ENCODE results near the gene ZDHHC22.
A peak's percentile ranks its signal among the peaks of the same experiment; 100 is the strongest.

ZDHHC22 gene

DNA sequence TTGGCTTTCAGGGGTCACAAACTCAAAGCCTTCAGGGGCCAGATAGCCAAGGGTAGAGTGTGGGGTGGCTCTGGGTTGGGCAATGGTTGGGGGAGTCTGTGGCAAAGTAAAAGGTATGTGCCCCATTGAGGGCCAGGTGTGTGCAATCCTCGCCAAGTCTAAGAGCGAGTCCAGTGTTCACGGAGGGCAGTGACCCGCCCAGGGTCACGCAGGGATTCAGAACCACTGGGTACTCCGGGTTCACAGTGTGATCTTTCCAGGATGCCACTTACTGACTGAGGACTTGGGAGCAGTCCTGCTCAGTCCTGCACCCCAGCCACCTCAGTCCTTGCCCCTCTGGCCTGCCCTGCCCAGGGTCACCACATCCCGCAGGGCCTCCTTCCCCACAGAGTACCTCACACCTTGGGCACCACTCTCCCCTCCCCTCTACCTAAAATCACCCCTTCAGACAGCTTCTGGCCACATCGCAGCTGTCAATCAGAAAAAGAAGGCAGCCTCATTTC lies 15.7 kb downstream of the ZDHHC22 start:
- no peak for DNase-seq (ENCODE audit: low read depth)

DNA sequence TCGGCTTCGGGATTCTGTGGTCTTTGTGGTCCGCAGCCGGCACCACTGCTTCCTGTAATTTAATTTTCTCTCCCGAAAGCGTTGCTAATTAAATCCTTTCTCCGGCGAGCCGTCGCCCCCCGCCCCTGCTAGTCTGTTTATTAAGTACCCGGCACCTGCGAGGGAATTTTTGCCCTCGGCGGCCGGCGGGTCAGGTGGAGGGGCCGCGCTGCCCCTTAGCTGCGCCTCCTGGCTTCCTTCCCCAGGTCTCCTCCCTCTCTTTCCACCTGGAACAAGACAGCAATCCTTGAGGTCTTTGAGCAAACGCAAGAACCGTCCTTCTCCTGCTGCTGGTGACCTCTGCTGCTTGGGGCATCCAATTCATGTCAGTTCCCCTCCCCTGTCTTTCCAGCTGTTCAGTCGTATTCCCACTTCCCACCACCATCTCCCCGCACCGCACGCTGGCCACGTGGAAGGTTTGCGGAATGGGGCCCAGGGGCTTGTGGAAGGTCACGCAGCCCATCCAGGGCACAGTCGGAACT lies 16.2 kb downstream of the ZDHHC22 start:
- DNase-seq (ENCODE audit: low read depth): no peak

DNA sequence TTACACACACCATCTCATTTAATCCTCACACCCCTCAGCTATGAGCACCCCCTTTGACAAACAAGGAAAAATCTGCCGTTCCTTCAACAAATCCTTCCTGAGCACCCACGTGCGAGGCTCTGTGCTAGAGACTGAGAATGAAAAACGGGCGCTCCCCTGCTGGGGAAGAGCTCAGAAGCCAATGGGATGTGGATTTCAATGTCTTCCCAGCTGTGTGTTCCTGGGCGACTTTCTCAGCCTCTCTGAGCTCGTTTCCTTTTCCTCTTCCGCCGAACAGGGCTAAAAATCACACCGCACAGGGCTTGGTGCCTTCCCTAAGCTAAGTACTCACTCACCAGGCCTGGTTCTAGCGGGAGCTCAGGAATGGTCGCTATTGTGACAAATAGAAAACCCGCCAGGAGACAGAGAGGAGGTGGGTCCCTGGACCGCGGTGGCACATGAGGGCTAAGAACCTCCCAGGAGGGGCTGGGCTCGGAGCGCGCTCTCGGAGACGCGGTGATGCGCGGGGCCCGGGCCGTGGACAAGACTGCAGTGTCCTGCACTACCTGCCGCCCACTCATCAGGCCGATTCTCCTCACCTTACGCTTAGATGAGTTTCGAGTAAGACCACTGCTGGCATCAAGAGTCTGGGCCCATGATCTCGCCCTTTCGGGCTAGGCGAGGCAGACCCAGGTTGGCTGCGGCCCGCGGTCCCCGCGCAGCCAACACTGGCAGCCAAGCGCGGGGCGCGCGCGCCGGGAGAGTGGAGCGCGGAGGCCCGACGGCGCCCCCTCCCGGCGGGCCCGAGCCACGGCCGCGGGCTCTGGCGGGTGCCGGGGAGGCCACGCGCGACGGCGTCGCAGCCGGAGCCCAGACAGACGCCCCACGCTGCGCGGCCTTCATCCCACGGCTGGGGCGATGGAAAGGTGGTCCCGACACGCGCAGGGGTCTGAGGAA lies 17.0 kb downstream of the ZDHHC22 start:
- DNase-seq (ENCODE audit: low read depth): peak; percentile 31

DNA sequence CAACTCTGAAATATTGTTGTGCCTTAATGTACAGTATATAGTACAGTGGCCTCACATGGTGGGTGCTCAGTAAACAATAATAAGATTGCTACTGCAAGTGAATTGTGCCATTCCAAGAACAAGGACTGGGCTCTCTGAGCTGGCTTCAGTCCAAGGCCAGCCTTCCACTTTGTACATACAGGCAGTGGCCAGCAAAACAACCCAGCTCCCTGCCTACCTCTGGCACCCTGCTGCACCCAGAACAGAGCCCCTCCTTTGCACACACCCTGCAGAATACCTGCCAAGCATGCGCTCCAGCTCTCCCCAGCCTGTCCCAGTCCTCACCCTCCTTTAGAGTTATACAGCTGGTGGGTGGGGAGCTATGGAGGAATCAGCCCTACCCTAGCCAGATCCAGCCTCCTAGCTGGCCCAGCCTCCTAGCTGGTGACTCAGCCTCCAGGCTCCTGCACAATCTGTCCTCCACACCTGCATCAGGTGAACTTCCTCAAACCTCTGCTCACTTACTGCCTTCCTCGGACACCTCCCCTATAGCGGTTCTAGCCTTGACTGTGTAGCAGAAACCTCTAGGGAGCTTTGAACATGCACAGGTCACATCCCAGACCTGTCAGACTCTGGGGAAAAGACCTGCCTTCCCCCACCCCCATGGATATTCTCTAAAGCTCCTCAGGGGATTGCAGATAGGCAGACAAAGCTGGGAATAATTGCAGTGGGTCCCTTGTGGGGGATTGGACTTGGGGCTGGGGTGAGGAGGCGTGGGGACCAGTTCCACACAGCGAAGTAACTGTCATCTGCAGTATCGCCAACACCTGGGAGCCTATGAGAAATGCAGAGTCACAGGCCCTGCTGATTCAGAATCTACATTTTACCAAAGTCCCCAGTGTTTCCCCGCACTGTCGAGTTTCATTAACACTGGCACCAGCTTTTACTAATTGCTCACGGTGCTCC lies 17.9 kb downstream of the ZDHHC22 start:
- no peak for DNase-seq (ENCODE audit: low read depth)

DNA sequence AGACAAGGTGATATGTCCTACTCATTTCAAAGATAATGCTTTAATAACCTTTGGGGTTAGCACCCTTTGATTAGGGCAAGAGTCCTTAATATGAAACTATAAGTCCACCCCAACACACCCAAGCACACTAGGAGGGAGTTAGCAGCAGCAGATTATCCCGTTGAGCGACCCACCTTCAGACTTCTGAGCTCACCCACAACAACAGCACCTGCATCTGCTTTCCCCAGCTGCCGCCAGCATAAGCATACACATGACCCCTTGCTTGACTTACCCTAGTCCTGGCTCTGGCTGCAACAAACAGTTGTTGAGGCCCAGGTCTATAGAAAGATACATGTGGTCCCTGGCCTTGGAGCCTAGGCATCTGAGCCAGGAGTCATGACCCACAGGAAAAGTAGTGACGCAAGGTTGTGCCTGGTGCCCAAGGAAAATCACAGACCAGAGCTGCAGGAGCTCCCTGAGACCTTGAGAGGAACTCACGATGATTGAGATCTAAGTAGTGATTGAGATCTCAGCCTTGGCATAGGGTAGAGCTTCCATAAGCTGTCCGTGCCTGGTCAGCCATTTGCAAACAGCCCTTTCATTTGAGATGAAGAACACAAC lies 19.0 kb downstream of the ZDHHC22 start:
- no peak for DNase-seq (ENCODE audit: low read depth)

DNA sequence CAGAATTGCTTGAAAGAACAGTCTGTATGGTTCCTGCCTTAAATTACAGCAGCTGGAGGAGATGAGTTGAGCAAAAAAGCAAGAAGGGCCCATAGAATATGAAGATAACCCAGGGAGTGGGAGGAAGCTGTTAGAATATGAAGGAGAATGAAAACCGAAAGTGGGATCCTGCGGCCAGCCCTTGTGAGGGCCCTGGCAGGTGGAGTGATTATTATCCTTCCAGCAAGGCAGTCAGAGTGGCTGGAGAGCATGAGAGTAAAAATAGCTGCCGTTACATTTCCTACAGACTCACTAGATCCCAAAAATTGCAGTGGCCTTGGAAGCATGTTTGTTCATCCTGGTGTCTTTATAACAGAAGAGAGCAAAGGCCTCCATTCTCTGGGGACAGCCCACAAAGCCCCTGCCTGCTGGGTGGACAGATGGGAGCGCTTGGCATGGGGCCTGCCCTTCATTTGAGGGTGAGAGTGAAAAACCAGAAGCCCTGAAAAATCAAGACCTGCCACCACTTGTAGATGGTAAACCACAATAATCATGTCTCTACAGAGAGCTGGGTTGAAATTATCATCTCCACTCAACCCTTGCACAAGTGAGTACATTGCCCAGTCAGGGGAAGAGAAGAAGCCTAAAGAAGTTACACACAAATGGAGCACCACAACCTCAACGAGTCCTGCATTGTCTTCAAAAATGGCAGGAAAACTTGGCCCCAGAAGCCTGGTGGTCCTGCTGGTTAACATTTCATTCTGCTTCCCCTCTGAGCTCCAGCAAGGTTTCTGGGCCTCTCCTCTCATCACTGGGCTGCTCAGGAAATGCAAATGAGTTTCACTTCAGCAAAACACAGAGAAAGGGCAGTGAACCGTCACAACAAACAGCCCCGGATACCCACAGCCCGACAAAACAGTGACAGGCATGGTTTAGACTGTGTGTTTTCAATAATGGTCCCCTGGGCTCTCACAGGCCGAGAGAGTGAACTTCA lies 20.5 kb downstream of the ZDHHC22 start:
- no peak for DNase-seq (ENCODE audit: low read depth)

DNA sequence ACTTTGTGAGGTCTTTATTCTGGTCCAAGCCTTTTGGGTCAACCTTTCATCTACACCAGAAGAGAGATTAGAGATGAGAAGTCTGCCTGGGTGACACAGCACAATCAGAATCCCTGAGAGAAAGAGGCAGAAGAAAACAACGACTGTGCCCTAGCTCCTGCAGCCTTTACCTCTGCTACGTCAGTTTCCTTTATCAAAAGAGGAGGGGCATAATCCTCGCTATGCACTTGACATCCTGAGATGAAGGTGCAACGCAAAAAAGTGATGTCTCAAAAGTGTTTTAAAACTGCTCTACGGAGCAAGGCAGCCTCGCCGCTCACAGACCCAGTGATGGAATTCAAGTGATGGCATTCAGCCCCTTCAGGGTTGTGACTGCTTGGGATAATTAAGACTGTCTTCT lies 21.7 kb downstream of the ZDHHC22 start:
- DNase-seq (ENCODE audit: low read depth): no peak

DNA sequence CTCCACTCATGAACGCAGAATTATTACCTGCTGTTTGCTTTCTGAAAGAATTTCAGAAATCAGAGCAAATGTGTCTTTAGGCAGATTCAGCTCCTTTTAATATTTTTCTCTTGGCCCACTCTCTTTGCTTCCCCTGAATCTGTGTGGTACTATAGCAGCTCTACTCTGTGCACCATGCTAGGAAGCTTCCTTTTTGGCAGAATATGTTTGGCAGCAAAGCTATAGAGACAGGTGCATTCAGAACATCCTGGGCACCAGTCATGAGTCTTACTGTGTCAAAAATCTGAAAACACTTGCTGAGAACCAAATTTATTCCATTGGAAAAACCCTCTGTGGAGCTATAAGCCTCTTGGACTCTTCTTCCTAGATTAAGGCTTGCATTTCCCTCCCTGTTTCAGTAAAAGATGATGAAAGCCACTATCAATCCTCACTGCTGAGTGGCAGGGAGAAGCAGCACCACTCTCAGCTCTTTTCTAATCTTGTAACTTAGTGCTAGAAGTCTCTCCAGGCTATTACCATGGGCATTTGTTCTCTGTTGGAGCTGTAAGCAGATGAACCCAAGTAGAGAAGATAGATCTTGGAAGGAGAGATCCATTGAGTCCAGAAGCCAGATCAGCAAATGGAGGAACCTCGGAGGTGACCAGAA lies 25.3 kb downstream of the ZDHHC22 start:
- DNase-seq (ENCODE audit: low read depth): no peak

DNA sequence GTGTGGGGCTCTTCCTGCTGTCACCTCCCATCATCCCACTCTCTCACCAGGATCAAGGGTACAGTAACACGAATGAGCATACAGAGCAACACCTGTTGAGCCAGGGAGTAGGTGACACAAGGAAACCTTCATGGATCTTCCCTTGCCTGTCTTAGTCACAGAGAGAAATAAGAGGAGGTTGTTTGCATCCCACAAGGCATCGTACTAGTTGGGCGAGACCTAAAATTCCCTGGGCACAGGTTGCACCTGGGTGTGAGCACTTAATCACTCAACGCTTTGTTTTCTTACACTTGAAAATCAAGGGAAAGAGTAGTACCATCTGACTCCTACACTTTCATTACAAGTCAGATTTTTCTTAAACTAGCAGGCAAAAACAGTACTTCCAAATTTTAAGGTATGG lies 27.0 kb downstream of the ZDHHC22 start:
- DNase-seq (ENCODE audit: low read depth): no peak

DNA sequence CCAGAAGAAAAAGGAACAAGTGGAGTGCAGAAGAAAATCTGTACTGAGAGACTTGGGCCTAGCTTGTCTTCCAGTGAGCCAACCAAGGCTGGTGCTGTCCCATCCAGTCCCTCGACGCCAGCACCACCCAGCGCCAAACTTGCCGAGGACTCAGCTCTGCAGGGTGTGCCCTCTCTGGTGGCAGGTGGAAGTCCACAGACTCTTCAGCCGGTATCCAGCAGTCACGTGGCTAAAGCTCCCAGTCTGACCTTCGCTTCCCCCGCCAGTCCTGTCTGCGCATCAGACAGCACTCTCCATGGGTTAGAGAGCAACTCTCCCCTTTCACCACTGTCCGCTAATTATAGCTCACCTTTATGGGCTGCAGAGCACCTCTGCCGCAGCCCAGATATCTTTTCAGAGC lies 27.9 kb downstream of the ZDHHC22 start:
- DNase-seq (ENCODE audit: low read depth): no peak

DNA sequence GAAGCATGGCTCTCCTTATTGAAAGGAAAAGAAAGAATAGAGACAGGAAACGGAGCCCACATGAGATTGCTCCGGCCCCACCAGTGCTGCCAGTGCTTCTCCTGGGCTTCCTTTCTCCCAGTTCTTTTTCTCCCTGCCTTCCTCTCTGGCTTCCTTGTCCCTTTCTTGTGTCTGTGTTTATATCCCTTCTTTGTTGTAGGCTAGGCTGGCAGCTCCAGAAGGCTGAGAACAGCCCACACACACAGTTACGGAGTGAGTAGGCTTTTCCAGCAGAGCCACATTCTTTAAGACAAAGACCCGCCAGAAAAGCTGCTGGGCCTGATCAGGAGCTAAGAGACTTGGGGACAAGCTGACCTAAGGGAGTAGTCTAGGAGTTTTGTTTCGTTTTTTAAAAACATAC lies 30.6 kb downstream of the ZDHHC22 start:
- no peak for DNase-seq (ENCODE audit: low read depth)

DNA sequence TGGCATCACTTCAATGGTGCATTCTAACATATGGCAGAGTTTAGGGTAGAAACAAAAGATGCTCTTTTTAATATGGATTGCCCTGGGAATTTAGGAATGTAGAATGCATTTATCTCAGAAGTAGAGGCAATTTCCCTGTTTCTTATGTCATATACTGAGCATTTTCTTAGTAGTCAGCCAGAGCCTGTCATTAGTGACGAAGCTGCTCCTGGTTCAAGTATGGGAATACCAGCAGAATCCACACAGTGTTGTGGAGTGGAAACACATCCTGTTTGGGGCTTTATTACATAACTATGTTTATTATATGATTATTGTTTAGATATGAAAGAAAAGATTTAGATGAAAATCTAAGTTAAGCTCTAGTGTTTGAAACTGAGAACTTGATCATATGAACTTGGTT lies 31.3 kb downstream of the ZDHHC22 start:
- DNase-seq (ENCODE audit: low read depth): no peak

DNA sequence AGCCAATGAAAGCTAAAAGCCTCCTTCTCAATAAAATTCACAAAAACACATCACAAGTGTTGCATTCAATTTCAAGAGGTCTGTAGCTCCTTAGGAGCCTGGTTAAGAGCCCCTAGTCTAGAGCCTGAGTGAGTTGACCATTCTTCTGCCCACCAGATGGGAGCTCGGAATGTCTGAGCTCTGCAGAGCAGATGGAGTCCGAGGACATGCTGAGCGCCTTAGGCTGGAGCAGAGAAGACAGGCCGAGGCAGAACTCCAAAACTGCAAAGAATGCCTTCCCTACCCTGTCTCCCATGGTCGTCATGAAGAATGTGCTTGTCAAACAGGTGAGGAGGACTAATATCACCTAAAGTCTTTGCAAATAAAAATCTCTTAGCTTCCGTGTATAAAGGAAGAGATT lies 31.9 kb downstream of the ZDHHC22 start:
- no peak for DNase-seq (ENCODE audit: low read depth)

DNA sequence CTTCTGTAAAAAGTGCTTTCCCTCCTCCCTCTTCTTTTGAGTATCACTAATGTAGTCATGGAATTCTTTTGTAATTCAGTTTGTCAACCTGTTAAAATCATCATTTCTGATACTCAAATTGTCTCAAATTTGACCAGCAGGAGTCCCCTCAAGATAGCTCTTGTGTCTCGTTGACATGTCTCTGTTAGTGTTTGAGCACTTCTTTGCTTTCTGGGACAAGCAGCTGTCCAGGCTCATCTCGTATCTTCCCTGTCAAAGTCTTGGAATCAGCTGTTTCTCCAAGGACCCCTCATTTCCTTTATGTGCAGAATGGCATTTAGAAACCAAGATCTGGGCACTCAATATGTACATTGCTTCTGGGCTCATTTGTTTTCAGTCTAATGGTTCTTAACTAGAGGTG lies 32.8 kb downstream of the ZDHHC22 start:
- DNase-seq (ENCODE audit: low read depth): no peak

DNA sequence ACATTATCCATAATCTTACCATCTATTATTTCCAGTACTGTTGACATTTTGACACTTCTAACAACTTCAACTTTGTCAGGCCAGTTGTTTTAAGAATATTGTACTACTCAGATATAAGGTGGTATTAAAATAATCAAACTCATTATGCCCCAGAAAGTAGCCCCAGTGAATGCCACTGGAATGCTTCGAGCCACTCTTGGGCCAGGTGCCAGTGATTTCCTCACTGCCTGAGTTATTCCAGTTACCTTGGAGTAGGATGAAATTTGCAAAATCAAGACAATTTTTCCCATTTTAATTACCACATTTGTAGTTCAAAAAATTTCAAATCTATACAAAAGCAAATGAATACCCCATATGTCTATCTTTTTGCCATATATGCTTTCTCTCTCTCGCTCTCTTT lies 34.4 kb downstream of the ZDHHC22 start:
- DNase-seq (ENCODE audit: low read depth): no peak

DNA sequence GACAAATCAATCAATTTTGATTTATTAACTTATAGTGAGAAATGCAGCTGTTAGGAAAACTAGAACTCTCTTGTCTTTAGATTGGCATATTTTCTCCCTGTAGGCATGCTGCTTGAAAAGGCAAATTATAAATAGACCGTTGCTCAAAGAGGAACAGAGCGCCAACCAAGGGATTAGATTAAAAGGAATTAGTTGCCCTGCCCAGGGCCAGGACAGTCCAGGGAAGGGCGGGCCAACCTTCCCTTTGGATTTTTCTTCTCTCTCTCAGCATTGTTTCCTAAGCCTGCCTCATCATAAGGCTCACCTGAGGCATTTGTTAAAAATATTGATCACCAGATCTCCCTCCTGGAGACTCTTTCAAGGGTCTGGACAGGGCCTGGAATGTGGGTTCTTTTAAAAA lies 34.9 kb downstream of the ZDHHC22 start:
- DNase-seq (ENCODE audit: low read depth): no peak

DNA sequence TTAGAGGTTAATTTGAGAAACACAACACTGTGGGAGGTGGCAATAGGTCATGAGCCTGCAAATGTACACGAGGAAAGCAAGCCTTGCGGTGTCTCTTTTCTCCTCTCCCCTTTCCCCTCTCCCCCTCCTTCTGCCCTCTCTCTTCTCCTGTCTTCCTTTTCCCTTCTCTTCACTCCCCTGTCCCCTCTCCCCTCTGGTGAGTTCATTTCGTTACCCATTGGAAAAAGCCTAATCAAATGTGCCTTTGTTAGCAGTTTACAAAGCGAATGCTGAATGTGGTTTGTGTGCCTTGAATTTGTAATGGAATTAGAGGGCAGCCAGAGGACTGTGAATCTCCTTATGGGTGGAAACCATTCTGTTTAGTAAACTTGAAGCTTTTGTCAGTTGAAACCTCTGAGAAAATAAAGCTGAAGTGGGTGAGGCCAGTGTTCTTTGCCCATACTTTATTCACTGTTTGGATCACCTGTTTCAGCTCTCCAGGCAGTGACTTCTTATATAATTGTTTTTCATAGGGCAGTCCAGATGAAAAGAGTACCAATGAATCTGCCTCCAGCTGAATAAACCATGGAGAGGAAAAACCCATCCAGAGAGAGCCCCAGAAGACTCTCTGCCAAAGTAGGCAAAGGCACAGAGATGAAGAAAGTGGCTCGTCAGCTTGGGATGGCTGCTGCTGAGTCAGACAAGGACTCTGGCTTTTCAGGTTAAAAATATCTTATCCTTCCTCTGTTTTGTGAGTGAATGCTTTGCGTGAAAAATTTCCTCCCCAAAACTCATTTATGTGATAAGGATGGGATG lies 36.2 kb downstream of the ZDHHC22 start:
- DNase-seq (ENCODE audit: low read depth): no peak

DNA sequence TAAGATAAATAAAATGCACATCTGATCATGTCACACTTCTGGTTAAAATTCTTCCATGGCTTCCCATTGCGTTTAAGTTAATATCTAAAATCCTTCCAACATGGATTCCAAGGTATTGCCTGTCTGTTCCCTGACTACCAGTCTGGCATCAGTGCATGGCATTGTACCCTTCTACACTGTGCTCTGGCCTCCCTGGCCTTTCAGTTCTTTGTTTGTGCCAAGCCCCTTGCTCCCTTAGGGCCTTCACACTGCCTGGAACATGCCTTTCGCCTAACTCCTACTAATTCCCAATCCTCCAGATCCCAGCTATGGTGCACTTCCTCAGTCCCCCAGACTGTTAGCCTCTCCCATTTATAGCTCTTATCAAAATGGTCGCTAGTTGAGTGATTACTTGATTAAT lies 37.2 kb downstream of the ZDHHC22 start:
- DNase-seq (ENCODE audit: low read depth): no peak

DNA sequence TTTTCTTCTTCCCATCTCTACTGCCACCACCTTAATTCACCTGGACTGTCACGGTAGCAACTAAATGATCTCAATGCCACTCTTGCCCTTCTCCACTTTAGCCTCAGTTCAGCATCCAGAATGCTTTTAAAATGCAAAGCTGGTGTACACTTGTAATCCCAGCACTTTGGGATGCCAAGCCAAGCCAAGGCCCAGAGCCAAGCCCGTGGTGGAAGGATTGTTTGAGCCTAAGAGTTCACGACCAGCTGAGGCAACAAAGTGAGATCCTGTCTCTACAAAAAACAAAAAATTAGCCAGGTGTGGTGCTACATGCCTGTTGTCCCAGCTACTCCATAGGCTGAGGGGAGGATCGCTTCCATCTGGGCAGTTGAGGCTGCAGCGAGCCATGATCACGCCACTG lies 37.6 kb downstream of the ZDHHC22 start:
- no peak for DNase-seq (ENCODE audit: low read depth)

DNA sequence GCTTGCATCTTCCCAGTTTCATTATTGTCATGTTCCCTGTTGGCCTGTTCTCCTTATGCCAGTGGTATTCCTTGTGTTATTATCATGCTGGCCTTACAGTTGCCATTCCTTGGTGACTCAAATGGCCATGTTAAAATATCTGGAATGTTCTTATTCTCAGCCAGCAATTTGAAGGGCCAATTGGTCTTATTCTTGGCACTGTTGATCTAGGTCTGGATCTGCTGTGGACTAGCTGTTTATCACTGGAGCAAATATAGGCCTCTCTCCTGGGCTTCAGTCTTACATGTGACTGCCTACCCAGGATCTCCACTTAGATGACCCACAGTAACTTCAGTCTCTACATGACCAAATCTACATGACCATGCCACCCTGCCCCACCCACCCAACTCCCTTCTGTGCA lies 38.1 kb downstream of the ZDHHC22 start:
- DNase-seq (ENCODE audit: low read depth): no peak
